Ascending aorta (tissue), 2 donors: ENCODE results near the gene NOX5. TPM values are rescaled to one million over a fixed set of nuclear protein-coding genes. Genes with fewer than 3 reads are reported as not detected.

Experiments
- DNase-seq, 2 donors: peaks; one replicate each; pipeline ENCODE4 v3.0.0-alpha.2; 2019; ENCODE audit warnings: low spot score in 2 of 2
- H3K27ac ChIP-seq, 2 donors: fragments of 200-600 bp; sonication (generic); one replicate each; pipeline ENCODE4 v1.5.1; 2016 to 2017; ENCODE audit warnings: mild to moderate bottlenecking in 1 of 2
- H3K27me3 ChIP-seq: fragments of 200-600 bp; sonication (generic); one replicate; pipeline ENCODE4 v1.5.1; 2017
- H3K36me3 ChIP-seq, 2 donors: fragments of 200-600 bp; sonication (generic); one replicate each; pipeline ENCODE4 v1.5.1; 2016
- H3K4me1 ChIP-seq, 2 donors: fragments of 200-600 bp; sonication (generic); one replicate each; pipeline ENCODE4 v1.5.1; 2016 to 2017; ENCODE audit warnings: mild to moderate bottlenecking in 1 of 2
- H3K4me3 ChIP-seq, 2 donors: fragments of 200-600 bp; sonication (generic); one replicate each; pipeline ENCODE4 v1.5.1; 2016 to 2017; ENCODE audit warnings: mild to moderate bottlenecking in 1 of 2
- H3K9me3 ChIP-seq, 2 donors: fragments of 200-600 bp; sonication (generic); one replicate each; pipeline ENCODE4 v1.5.1; 2016
- intact Hi-C: fragments of 100-400 bp; cut with DNase I; formaldehyde crosslinking; loops from one replicate; pipeline ENCODE4 v1.15.1; 2023
- total RNA-seq: library from RNA; depleted of rRNA; stranded (reverse); fragments of >200 nt; gene quantifications from one replicate; pipeline ENCODE4 v1.1.0, GENCODE V29; 2016
- TF ChIP-seq, protein P1 (sequence below), 3 experiments: fragments of 200-600 bp in 2 of 3; fragments of 450-650 bp in 1 of 3; sonication (generic) in 2 of 3; IDR thresholded peaks; one replicate each; pipeline ENCODE4 v1.5.1; 2016 to 2019; ENCODE audit warnings: antibody characterized with exemption in 3 of 3, mild to moderate bottlenecking in 1 of 3, moderate library complexity in 1 of 3

NOX5 gene
- total RNA-seq, 1 donor from 2014 or later = 0.53 TPM

DNA sequence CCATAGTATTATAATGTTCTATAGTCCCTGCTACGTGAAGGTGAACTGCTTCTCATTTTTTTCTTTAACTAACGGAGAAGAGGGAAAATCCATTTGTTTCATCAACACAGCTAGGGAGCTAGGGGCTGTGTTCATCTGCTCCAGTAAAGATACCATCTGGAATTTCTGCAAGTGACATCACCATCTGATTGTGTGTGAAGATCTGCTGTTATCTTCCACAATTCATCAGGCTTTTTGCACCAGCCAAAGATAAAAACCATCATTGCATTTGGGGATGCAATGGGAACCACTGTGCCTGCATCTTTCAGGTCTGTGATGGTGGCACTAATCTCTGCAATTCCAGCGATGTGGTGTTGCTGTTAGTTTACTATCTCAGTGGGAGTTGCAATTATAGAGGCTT, 35.5 kb upstream of the NOX5 start:
- TF ChIP-seq, protein P1, sequence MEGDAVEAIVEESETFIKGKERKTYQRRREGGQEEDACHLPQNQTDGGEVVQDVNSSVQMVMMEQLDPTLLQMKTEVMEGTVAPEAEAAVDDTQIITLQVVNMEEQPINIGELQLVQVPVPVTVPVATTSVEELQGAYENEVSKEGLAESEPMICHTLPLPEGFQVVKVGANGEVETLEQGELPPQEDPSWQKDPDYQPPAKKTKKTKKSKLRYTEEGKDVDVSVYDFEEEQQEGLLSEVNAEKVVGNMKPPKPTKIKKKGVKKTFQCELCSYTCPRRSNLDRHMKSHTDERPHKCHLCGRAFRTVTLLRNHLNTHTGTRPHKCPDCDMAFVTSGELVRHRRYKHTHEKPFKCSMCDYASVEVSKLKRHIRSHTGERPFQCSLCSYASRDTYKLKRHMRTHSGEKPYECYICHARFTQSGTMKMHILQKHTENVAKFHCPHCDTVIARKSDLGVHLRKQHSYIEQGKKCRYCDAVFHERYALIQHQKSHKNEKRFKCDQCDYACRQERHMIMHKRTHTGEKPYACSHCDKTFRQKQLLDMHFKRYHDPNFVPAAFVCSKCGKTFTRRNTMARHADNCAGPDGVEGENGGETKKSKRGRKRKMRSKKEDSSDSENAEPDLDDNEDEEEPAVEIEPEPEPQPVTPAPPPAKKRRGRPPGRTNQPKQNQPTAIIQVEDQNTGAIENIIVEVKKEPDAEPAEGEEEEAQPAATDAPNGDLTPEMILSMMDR (IDR thresholded peaks at IDR 0.05) = no peak
- intact Hi-C loops = no loop called here
- Histone ChIP-seq H3K27ac (no peak overlapping the region), H3K4me1 (no peaks in the 10 kb centered on the region), H3K27me3 (no peaks in the 10 kb centered on the region), H3K4me3 (no peak overlapping the region), H3K36me3 (no peaks in the 10 kb centered on the region), H3K9me3 (no peaks in the 10 kb centered on the region)
- DNase-seq = no peak

DNA sequence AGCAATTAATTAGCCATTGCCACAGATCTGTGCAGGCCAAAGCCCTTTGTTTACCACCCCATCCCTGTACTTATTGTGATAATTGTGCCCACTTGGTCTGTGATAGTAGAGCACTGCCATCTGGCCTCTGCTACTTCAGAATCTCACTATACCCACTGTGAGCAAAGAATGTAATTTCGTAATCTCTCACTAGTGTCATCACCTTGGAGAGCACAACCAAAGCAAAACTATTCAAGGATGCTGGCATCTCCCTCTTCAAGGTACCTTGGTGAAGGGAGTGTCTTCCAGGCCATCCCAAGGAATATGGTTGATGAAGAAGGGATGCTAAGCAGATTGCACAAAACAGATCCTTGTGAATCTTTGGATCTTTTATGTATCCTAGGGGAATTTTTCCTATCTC, 34.7 kb upstream of the NOX5 start:
- H3K36me3 ChIP-seq = no peaks in the 10 kb centered on the region
- no peaks in the 10 kb centered on the region for H3K27me3 ChIP-seq
- TF ChIP-seq, protein P1 (IDR thresholded peaks at IDR 0.05) = no peak
- DNase-seq = no peak
- no peaks in the 10 kb centered on the region for H3K9me3 ChIP-seq
- no peak overlapping the region for H3K27ac ChIP-seq
- intact Hi-C loops = no loop called here
- H3K4me3 ChIP-seq = no peak overlapping the region
- H3K4me1 ChIP-seq = no peaks in the 10 kb centered on the region

DNA sequence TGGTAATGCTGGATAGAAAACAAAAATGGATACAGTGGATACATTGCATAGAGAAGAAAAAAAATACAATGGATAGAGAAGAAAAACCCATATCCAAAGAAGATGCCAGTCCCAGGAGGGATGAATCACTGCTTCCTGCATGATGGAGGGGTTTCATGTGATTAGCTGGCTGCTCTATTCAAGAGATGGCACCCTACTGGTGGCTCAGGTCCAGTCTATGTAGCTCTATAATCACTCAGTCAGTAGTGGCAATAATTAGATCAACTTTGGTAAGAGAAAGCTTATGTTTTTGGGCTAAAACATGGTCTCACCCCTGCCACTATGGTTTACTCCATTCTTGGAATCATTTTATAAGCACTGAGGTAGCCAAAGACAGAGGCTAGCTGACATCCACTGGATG, 33.7 kb upstream of the NOX5 start:
- H3K27me3 ChIP-seq = no peaks in the 10 kb centered on the region
- H3K27ac ChIP-seq = no peak overlapping the region
- no peak overlapping the region for H3K4me3 ChIP-seq
- TF ChIP-seq, protein P1 (IDR thresholded peaks at IDR 0.05) = no peak
- intact Hi-C loops = no loop called here
- DNase-seq = no peak
- no peaks in the 10 kb centered on the region for H3K4me1 ChIP-seq
- H3K36me3 ChIP-seq = no peaks in the 10 kb centered on the region
- no peaks in the 10 kb centered on the region for H3K9me3 ChIP-seq

DNA sequence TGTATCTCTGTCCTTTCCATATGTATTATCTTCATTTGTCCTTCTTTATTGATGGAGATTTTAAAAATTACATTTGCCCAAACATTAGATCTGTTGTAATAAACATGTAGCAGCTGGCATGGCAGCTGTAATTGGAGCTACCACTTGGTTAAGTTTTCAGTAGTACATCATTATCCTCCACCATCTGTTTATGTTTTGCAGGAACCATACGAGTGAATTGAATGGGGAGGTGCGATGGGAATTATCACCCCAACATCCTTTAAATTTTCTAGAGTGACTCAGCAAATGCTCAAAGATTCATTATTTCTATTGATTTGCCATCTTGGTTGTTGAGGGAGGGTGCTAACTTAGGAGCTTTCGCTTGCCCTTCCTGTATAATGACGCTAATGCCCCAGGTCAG, 32.6 kb upstream of the NOX5 start:
- Histone ChIP-seq H3K27me3 (no peaks in the 10 kb centered on the region), H3K4me1 (no peaks in the 10 kb centered on the region), H3K9me3 (no peaks in the 10 kb centered on the region), H3K27ac (no peak overlapping the region), H3K36me3 (no peaks in the 10 kb centered on the region), H3K4me3 (no peak overlapping the region)
- intact Hi-C loops = no loop called here
- TF ChIP-seq, protein P1 (IDR thresholded peaks at IDR 0.05) = no peak
- DNase-seq = no peak

DNA sequence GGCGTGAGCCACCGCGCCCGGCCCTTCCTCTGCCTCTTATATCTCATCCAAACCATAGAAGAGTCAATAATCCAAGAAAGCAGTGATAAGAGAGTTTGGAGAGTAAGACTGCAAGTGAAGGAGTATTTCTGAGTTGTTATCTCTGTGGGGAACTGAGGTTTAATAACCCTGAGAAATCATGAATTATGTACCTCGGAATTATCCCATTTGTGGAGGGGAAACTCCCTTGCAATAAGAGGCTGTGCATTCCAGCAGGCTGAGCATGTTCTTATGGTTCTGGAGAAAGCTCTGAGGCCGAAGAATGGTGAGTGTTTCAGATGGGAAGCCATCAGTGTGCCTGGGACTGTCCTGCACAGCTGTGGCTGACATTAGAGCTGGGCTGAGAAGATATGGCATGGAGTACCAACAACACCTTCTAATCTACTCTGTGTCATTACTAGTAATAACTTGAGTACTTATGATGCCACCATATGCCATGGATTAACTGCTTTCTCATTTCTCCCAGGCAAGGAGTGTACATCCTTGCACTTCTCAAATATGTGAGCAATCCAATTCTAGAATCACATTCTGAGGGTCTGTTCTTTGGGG, 31.4 kb upstream of the NOX5 start:
- no peak for DNase-seq
- intact Hi-C loops = no loop called here
- no peak overlapping the region for H3K27ac ChIP-seq
- H3K4me3 ChIP-seq = no peak overlapping the region
- H3K9me3 ChIP-seq = no peaks in the 10 kb centered on the region
- no peaks in the 10 kb centered on the region for H3K27me3 ChIP-seq
- TF ChIP-seq, protein P1 (IDR thresholded peaks at IDR 0.05) = no peak
- no peaks in the 10 kb centered on the region for H3K36me3 ChIP-seq
- H3K4me1 ChIP-seq = no peaks in the 10 kb centered on the region

GRCh38 chr15:68983961-68984481, 30.5 kb upstream of the NOX5 start:
- H3K4me3 ChIP-seq = no peak overlapping the region
- no peaks in the 10 kb centered on the region for H3K4me1 ChIP-seq
- no peaks in the 10 kb centered on the region for H3K36me3 ChIP-seq
- TF ChIP-seq, protein P1 (IDR thresholded peaks at IDR 0.05) = no peak
- H3K27me3 ChIP-seq = no peaks in the 10 kb centered on the region
- no peak for DNase-seq
- H3K9me3 ChIP-seq = no peaks in the 10 kb centered on the region
- intact Hi-C loops = no loop called here
- no peak overlapping the region for H3K27ac ChIP-seq
